IMR-90 (cell line): ENCODE data around the gene PDF. TPM values are rescaled to one million over a fixed set of nuclear protein-coding genes. Genes with fewer than 3 reads are reported as not detected.
"Not testable (repeated sequence)": the region's sequence is repeated elsewhere in the genome, so short reads cannot be mapped to it uniquely, and the experiment has no call there.

Source experiments
- ATAC-seq: fragments of 200-7000 bp; cut with Tn5 transposase; 2 replicates; pipeline ENCODE4 v1.9.1; 2020; ENCODE audit warnings: low read depth, mild to moderate bottlenecking, moderate library complexity
- BruUV-seq: library from RNA; stranded (reverse); fragments of 400-500 nt; replicated peaks from 2 replicates; lab custom pipeline; 2021; lab: Mats Ljungman, UMichigan
- CTCF ChIA-PET: fragments of 300-600 bp; formaldehyde crosslinking; extraction: SDS; loops from one replicate; lab custom pipeline; 2021; ENCODE audit warnings: antibody characterized with exemption; lab: Yijun Ruan, JAX
- POLR2A ChIA-PET: fragments of 300-600 bp; sonication (Branson Sonifier 250); formaldehyde crosslinking; loops from one replicate; lab custom pipeline; 2022; ENCODE audit warnings: antibody characterized with exemption; ENCODE audit not compliant: unreplicated experiment; lab: Charles Lee
- DNase-seq: peaks from one replicate; pipeline ENCODE4 v3.0.0; 2013
- H2AFZ ChIP-seq: replicated peaks from 2 replicates; pipeline ENCODE3; 2013; ENCODE audit warnings: low read length, mild to moderate bottlenecking; ENCODE audit not compliant: poor library complexity
- H2AK5ac ChIP-seq: 2 replicates; pipeline ENCODE4 v1.6.1; 2013; ENCODE audit warnings: low read depth, low read length, inconsistent platforms
- H2AK9ac ChIP-seq: replicated peaks from 2 replicates; pipeline ENCODE3; 2013; ENCODE audit warnings: mild to moderate bottlenecking, low read depth, low read length, moderate library complexity; ENCODE audit not compliant: poor library complexity
- H2BK120ac ChIP-seq: 2 replicates; pipeline ENCODE4 v1.6.1; 2013; ENCODE audit warnings: low read depth, low read length, inconsistent platforms
- H2BK15ac ChIP-seq: 3 replicates; pipeline ENCODE4 v1.6.1; 2013; ENCODE audit warnings: low read depth, low read length, inconsistent platforms
- H2BK20ac ChIP-seq: 2 replicates; pipeline ENCODE4 v1.6.1; 2013; ENCODE audit warnings: low read depth, mild to moderate bottlenecking, inconsistent platforms, low read length, moderate library complexity
- H2BK5ac ChIP-seq: 2 replicates; pipeline ENCODE4 v1.6.1; 2013; ENCODE audit warnings: mild to moderate bottlenecking, low read depth, low read length, inconsistent platforms; ENCODE audit not compliant: poor library complexity, severe bottlenecking
- H3K14ac ChIP-seq: replicated peaks from 2 replicates; pipeline ENCODE4 v1.6.1; 2013; ENCODE audit warnings: low read depth, low read length, inconsistent platforms
- H3K18ac ChIP-seq: 2 replicates; pipeline ENCODE4 v1.6.1; 2013; ENCODE audit warnings: low read depth, low read length, control low read depth
- H3K23ac ChIP-seq: 2 replicates; pipeline ENCODE4 v1.6.1; 2013; ENCODE audit warnings: low read depth, low read length, inconsistent platforms
- H3K27ac ChIP-seq: 2 replicates; pipeline ENCODE4 v1.5.1; 2013; ENCODE audit warnings: mild to moderate bottlenecking, control low read depth, low read length; ENCODE audit not compliant: insufficient read depth
- H3K27me3 ChIP-seq: 2 replicates; pipeline ENCODE4 v1.6.1; 2013; ENCODE audit warnings: low read length; ENCODE audit not compliant: control insufficient read depth, insufficient read depth
- H3K36me3 ChIP-seq: 2 replicates; pipeline ENCODE4 v1.6.1; 2013; ENCODE audit warnings: low read length, mixed read lengths; ENCODE audit not compliant: control insufficient read depth, insufficient read depth
- H3K4ac ChIP-seq: 2 replicates; pipeline ENCODE4 v1.6.1; 2013; ENCODE audit warnings: low read depth, low read length, inconsistent platforms
- H3K4me1 ChIP-seq: 2 replicates; pipeline ENCODE4 v1.6.1; 2013; ENCODE audit warnings: low read length, mixed read lengths; ENCODE audit not compliant: control insufficient read depth, insufficient read depth
- H3K4me2 ChIP-seq: 2 replicates; pipeline ENCODE4 v1.6.1; 2013; ENCODE audit warnings: low read depth, mild to moderate bottlenecking, control low read depth, low read length, moderate library complexity
- H3K4me3 ChIP-seq: 2 replicates; pipeline ENCODE4 v1.5.1; 2013; ENCODE audit warnings: low read depth, mild to moderate bottlenecking, control low read depth, low read length, moderate library complexity; ENCODE audit not compliant: insufficient read depth
- H3K56ac ChIP-seq: 2 replicates; pipeline ENCODE4 v1.6.1; 2013; ENCODE audit warnings: low read length, inconsistent platforms; ENCODE audit not compliant: insufficient read depth; ENCODE audit errors: extremely low read depth
- H3K79me1 ChIP-seq, 2 experiments: 2 replicates each; pipeline ENCODE4 v1.6.1; 2013; ENCODE audit warnings: low read length in 2 of 2, inconsistent platforms in 1 of 2, low read depth in 1 of 2
- H3K9ac ChIP-seq: 2 replicates; pipeline ENCODE4 v1.6.1; 2013; ENCODE audit warnings: low read depth, low read length, control low read depth
- H3K9me1 ChIP-seq: 2 replicates; pipeline ENCODE4 v1.6.1; 2013; ENCODE audit warnings: low read length, inconsistent platforms; ENCODE audit not compliant: insufficient read depth
- H3K9me3 ChIP-seq: 2 replicates; pipeline ENCODE4 v1.6.1; 2013; ENCODE audit warnings: low read length; ENCODE audit not compliant: control insufficient read depth, insufficient read depth
- H4K20me1 ChIP-seq: 2 replicates; pipeline ENCODE4 v1.6.1; 2013; ENCODE audit warnings: low read length, inconsistent platforms; ENCODE audit not compliant: insufficient read depth
- H4K5ac ChIP-seq: 2 replicates; pipeline ENCODE4 v1.6.1; 2013; ENCODE audit warnings: mild to moderate bottlenecking, low read depth, low read length, control low read depth
- H4K8ac ChIP-seq, 2 experiments: 2 replicates each; pipeline ENCODE4 v1.6.1; 2013; ENCODE audit warnings: low read depth in 2 of 2, low read length in 2 of 2, control low read depth in 1 of 2, inconsistent platforms in 1 of 2
- H4K91ac ChIP-seq: 2 replicates; pipeline ENCODE4 v1.6.1; 2013; ENCODE audit warnings: low read depth, low read length, inconsistent platforms; ENCODE audit not compliant: insufficient read depth
- CEBPB ChIP-seq: IDR thresholded peaks from 2 replicates; pipeline ENCODE4 v1.6.1; 2012; ENCODE audit warnings: low read depth, low read length, improper control_type of control experiment
- MAFK ChIP-seq: IDR thresholded peaks from 2 replicates; pipeline ENCODE4 v1.6.1; 2012; ENCODE audit warnings: low read depth, low read length, improper control_type of control experiment
- SMC3 ChIP-seq: fragments of 150-350 bp; IDR thresholded peaks from 2 replicates; pipeline ENCODE4 v1.6.1; 2016; ENCODE audit warnings: low read depth, mild to moderate bottlenecking, antibody characterized with exemption, low read length, moderate library complexity
- WGBS, 2 experiments: methylation state at CpG; one replicate each; pipeline versions ENCODE4 v1.1.5 to v1.1.7; 2013; ENCODE audit warnings: missing lambda C conversion rate in 2 of 2; ENCODE audit not compliant: insufficient read length in 1 of 2; ENCODE audit errors: extremely low coverage in 2 of 2; 5-methylcytosine and 5-hydroxymethylcytosine counted together
- dilution Hi-C: fragments of 300-500 bp; cut with HindIII; formaldehyde crosslinking; loops from one replicate; pipeline ENCODE4 v1.14.3; 2018; ENCODE audit warnings: low sequenced_read_pairs; ENCODE audit not compliant: unreplicated experiment
- in situ Hi-C: fragments of 300-500 bp; cut with MboI; formaldehyde crosslinking; loops from 3 replicates; pipeline ENCODE4 v1.14.3; 2019; ENCODE audit warnings: low sequenced_read_pairs, inconsistent platforms, mixed read lengths
- intact Hi-C: fragments of 100-400 bp; cut with micrococcal nuclease; formaldehyde crosslinking; loops from 2 replicates; pipeline ENCODE4 v1.10.0; 2022
- polyA plus RNA-seq, 3 experiments: library from polyadenylated mRNA; depleted of rRNA; stranded (reverse); fragments of >200 nt; gene quantifications; 2 replicates each; pipeline ENCODE4 v1.2.3, GENCODE V29; 2012; ENCODE audit warnings: low replicate concordance in 1 of 3
- total RNA-seq: library from RNA; depleted of rRNA; stranded (reverse); fragments of >200 nt; gene quantifications from 2 replicates; pipeline ENCODE4 v1.2.3, GENCODE V29; 2012

PDF gene
- total and polyA plus RNA-seq, 2 of the 4 experiments (the other 2 are of a cell fraction), result 4.5 to 6.4 TPM

DNA sequence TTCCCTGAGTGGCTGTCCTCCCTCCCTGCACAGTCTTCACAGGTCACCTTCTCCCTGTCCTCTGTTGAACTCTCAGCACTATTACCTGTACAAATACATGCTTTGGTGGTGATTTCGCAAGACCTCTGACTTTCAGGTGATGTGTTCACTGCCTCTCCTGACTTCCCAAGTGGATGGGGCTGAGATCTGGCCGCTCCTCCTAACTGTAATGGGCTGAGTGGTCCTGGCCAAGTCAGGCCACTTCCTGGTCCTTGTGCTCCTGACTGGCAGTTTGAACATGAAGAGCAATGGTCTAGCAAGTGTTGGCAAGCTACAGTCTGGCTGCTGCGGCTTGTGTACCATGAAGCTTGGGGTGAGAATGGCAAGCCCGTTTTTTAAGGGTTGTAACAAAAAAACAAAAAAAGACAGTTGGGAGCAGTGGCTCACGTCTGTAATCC, 32.9 kb upstream of the PDF start:
- H2AK5ac ChIP-seq, result no peak overlapping the region
- H3K4me1 ChIP-seq, result no peaks in the 10 kb centered on the region; the same call in 1 of the 2 replicates
- 90% methylated on average over 2 of the region's 5 CpGs; no CpG with 5 or more reads in 1 of the 2 experiments for WGBS, 2 experiments
- no peak overlapping the region for H3K14ac ChIP-seq
- DNase-seq, result no peak
- H3K4me3 ChIP-seq, result no peak overlapping the region
- H4K20me1 ChIP-seq, result no peaks in the 10 kb centered on the region
- H3K27me3 ChIP-seq, result no peaks in the 10 kb centered on the region
- BruUV-seq, result no TSS peak
- intact Hi-C loops, result no loop called here
- H3K4ac ChIP-seq, result no peak overlapping the region
- no peak overlapping the region for H2BK20ac ChIP-seq
- H3K79me1 ChIP-seq, result peaks cover 26 to 40% of the 10 kb centered on the region in 2 experiments
- H2BK120ac ChIP-seq, result no peak overlapping the region
- H2AFZ ChIP-seq, result no peak overlapping the region
- dilution Hi-C loops, result no loop called here
- ATAC-seq, result no peak
- no peak for TF ChIP-seq SMC3
- peak; percentile 86 for TF ChIP-seq CEBPB
- no peak for TF ChIP-seq MAFK
- H4K91ac ChIP-seq, result no peak overlapping the region
- no peak overlapping the region for H2BK5ac ChIP-seq
- no peak overlapping the region for H3K18ac ChIP-seq
- H3K56ac ChIP-seq, result no peak overlapping the region
- no peak overlapping the region for H3K4me2 ChIP-seq
- H3K36me3 ChIP-seq, result peaks cover 45% of the 10 kb centered on the region
- H2BK15ac ChIP-seq, result no peak overlapping the region
- H3K9me1 ChIP-seq, result peaks cover 7% of the 10 kb centered on the region; the same call in 1 of the 2 replicates
- no peak overlapping the region for H3K27ac ChIP-seq
- in situ Hi-C loops, result no loop called here
- H3K9ac ChIP-seq, result no peak overlapping the region
- POLR2A ChIA-PET, result no interaction called here
- H4K5ac ChIP-seq, result no peak overlapping the region
- H4K8ac ChIP-seq, result no peak overlapping the region
- H2AK9ac ChIP-seq, result no peak overlapping the region
- no peaks in the 10 kb centered on the region for H3K9me3 ChIP-seq
- CTCF ChIA-PET, result no interaction called here
- no peak overlapping the region for H3K23ac ChIP-seq

- H3K27ac ChIP-seq, H3K9ac ChIP-seq, ATAC-seq, CTCF ChIA-PET, H2BK120ac ChIP-seq, DNase-seq, in situ Hi-C loops, H3K4me1 ChIP-seq, dilution Hi-C loops, H3K18ac ChIP-seq, H3K14ac ChIP-seq, H2AFZ ChIP-seq, H4K8ac ChIP-seq, H2BK15ac ChIP-seq, H3K9me1 ChIP-seq, H3K4me3 ChIP-seq, H3K9me3 ChIP-seq, H3K4ac ChIP-seq, intact Hi-C loops, H2AK5ac ChIP-seq, H3K56ac ChIP-seq, BruUV-seq, POLR2A ChIA-PET, H4K20me1 ChIP-seq, H2AK9ac ChIP-seq, H3K23ac ChIP-seq, H3K27me3 ChIP-seq, H4K5ac ChIP-seq, H2BK5ac ChIP-seq, H2BK20ac ChIP-seq, H3K4me2 ChIP-seq, H4K91ac ChIP-seq: not testable (repeated sequence)
- peaks cover 14 to 23% of the 10 kb centered on the region in 2 experiments for H3K79me1 ChIP-seq
- 93% methylated on average over 3 of the region's 9 CpGs; no CpG with 5 or more reads in 1 of the 2 experiments for WGBS, 2 experiments
- peaks cover 29% of the 10 kb centered on the region for H3K36me3 ChIP-seq
These were observed 29.7 kb upstream of the PDF start for GRCh38 chr16:69360070-69360469.
